Pons (tissue), 1 donor: Measurements from ENCODE around the gene MYOC.
"Not testable (repeated sequence)": the region's sequence is repeated elsewhere in the genome, so short reads cannot be mapped to it uniquely, and the experiment has no call there.

Source experiments
- DNase-seq: peaks from one replicate; pipeline ENCODE4 v3.0.0-alpha.2; 2016; ENCODE audit warnings: low spot score

Gene MYOC

GRCh38 chr1:171652234-171652822, at the start of gene MYOC:
MYOC (minus strand) TSS chr1:171652688; CDS start chr1:171652611, 77 bp downstream.
- no peak for DNase-seq

- DNase-seq = no peak
Observed at GRCh38 chr1:171699531-171699930, 47.0 kb upstream of the MYOC start.

- DNase-seq = not testable (repeated sequence)
Observed at GRCh38 chr1:171695772-171696171, 43.3 kb upstream of the MYOC start.

GRCh38 chr1:171693541-171693940, 41.1 kb upstream of the MYOC start:
- DNase-seq = not testable (repeated sequence)

GRCh38 chr1:171683870-171684269, 31.4 kb upstream of the MYOC start:
- DNase-seq = no peak

- DNase-seq = no peak
Observed at GRCh38 chr1:171680339-171680738, 27.9 kb upstream of the MYOC start.

GRCh38 chr1:171676823-171677222, 24.3 kb upstream of the MYOC start:
- DNase-seq = no peak

GRCh38 chr1:171674431-171675405, 22.2 kb upstream of the MYOC start:
- DNase-seq = peak; percentile 42

GRCh38 chr1:171670739-171671138, 18.3 kb upstream of the MYOC start:
- no peak for DNase-seq

- no peak for DNase-seq
Observed at GRCh38 chr1:171668372-171668771, 15.9 kb upstream of the MYOC start.

GRCh38 chr1:171666114-171666769, 13.8 kb upstream of the MYOC start:
- DNase-seq = no peak

- DNase-seq = no peak
Observed at GRCh38 chr1:171664976-171665375, 12.5 kb upstream of the MYOC start.

GRCh38 chr1:171663854-171664575, 11.5 kb upstream of the MYOC start:
- no peak for DNase-seq

GRCh38 chr1:171663036-171663853, 10.8 kb upstream of the MYOC start:
- no peak for DNase-seq

- no peak for DNase-seq
Observed at GRCh38 chr1:171661076-171661650, 8.7 kb upstream of the MYOC start.

GRCh38 chr1:171656206-171656605, 3.7 kb upstream of the MYOC start:
- DNase-seq = not testable (repeated sequence)

GRCh38 chr1:171655746-171656116, 3.2 kb upstream of the MYOC start:
- DNase-seq = no peak

- peak; percentile 27 for DNase-seq
Observed at GRCh38 chr1:171654942-171655745, 2.7 kb upstream of the MYOC start.

GRCh38 chr1:171654201-171654941, 1.9 kb upstream of the MYOC start:
- DNase-seq = no peak
